Natural killer cell (primary cell): ENCODE data around the gene SPATA32. TPM values are rescaled to one million over a fixed set of nuclear protein-coding genes. Genes with fewer than 3 reads are reported as not detected.
A peak's percentile ranks its signal among the peaks of the same experiment; 100 is the strongest.

Experiments used
- ATAC-seq, 3 donors: fragments of 150-1000 bp in 2 of 3; fragments of 200-7000 bp in 1 of 3; cut with Tn5 transposase; 1 replicate in 1 of 3; 2 replicates in 2 of 3; pipeline ENCODE4 v1.10.0; 2021; ENCODE audit warnings: mild to moderate bottlenecking in 2 of 3, moderate library complexity in 2 of 3
- DNase-seq, 2 donors: peaks; one replicate each; pipeline versions ENCODE4 v3.0.0 to v3.0.0-alpha.2; 2013 to 2021; ENCODE audit warnings: mixed read lengths in 1 of 2
- H3K27ac ChIP-seq: one replicate; pipeline ENCODE4 v1.5.1; 2013; ENCODE audit warnings: mild to moderate bottlenecking, low read length
- H3K27me3 ChIP-seq: one replicate; pipeline ENCODE4 v1.6.1; 2013; ENCODE audit warnings: low read length; ENCODE audit not compliant: control insufficient read depth, insufficient read depth
- H3K36me3 ChIP-seq: one replicate; pipeline ENCODE4 v1.6.1; 2013; ENCODE audit warnings: low read length; ENCODE audit not compliant: control insufficient read depth, insufficient read depth
- H3K4me1 ChIP-seq: one replicate; pipeline ENCODE4 v1.6.1; 2013; ENCODE audit warnings: low read length; ENCODE audit not compliant: control insufficient read depth, insufficient read depth
- H3K4me3 ChIP-seq: one replicate; pipeline ENCODE4 v1.5.1; 2013; ENCODE audit warnings: low read length
- H3K9me3 ChIP-seq: one replicate; pipeline ENCODE4 v1.6.1; 2013; ENCODE audit warnings: low read length; ENCODE audit not compliant: control insufficient read depth, insufficient read depth
- H3K27ac Mint-ChIP-seq, 2 donors: one replicate each; pipeline ENCODE4 v1.8.0; 2022; ENCODE audit warnings: mild to moderate bottlenecking in 2 of 2, mixed read lengths in 2 of 2, moderate library complexity in 1 of 2
- H3K27me3 Mint-ChIP-seq, 2 donors: one replicate each; pipeline ENCODE4 v1.8.0; 2022; ENCODE audit warnings: low read depth in 2 of 2, mixed read lengths in 2 of 2
- H3K36me3 Mint-ChIP-seq: one replicate; pipeline ENCODE4 v1.8.0; 2022; ENCODE audit warnings: mixed read lengths
- H3K4me1 Mint-ChIP-seq, 2 donors: one replicate each; pipeline ENCODE4 v1.8.0; 2022; ENCODE audit warnings: mixed read lengths in 2 of 2
- H3K4me3 Mint-ChIP-seq: one replicate; pipeline ENCODE4 v1.8.0; 2022; ENCODE audit warnings: mild to moderate bottlenecking, moderate library complexity, mixed read lengths
- H3K9me3 Mint-ChIP-seq, 2 donors: one replicate each; pipeline ENCODE4 v1.8.0; 2022; ENCODE audit warnings: mixed read lengths in 2 of 2
- WGBS: methylation state at CpG from one replicate; pipeline ENCODE4 v1.1.7; 2013; ENCODE audit warnings: missing lambda C conversion rate; ENCODE audit not compliant: insufficient coverage; 5-methylcytosine and 5-hydroxymethylcytosine counted together
- intact Hi-C: fragments of 100-400 bp; cut with micrococcal nuclease; formaldehyde crosslinking; loops from one replicate; pipeline ENCODE4 v1.14.2; 2022
- total RNA-seq, 4 donors: library from RNA; stranded (reverse); fragments of 120-200 nt in 1 of 4; gene quantifications; one replicate each; pipeline versions ENCODE4 v1.2.3 to v1.2.4, GENCODE V29; 2013 to 2022
- TF ChIP-seq, protein P1 (sequence below): fragments of 200-600 bp; IDR thresholded peaks from one replicate; pipeline ENCODE4 v1.8.0; 2022; ENCODE audit warnings: antibody characterized with exemption

The SPATA32 gene
- total RNA-seq, 3 donors from 2014 or later (not counting 1 experiment from before 2014, with no cell fraction given): 0.43 TPM; not detected in 2

DNA sequence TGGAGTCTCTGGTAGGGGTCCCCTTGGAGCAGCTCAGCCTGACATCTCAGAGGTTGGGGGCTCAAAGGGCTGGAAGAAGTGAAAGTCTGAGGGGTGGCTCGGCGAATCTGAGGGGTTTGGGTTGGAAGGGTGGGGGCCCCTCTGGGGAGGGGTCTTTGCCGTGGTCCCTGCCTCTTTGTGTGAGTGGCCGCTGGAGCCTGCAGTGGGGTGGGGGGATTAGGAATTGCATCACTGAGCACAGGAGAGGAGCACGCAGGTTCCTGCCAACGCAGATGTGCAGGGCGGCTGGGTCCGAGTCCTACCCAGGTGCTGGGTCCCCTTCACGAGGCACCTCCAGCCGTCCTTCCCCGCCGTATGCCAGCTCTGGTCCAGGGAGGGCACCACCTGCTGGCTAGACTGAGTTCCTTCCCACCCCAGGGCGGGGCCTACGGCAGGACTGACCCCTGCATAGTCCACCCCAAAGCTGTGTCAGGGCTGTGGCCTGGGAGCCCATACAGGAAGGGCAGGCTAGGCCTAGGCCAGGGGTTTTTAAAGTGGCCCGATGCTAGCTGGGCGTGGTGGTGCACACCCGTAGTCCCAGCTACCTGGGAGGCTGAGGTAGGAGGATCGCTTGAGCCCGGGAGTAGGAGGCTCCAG, 30.3 kb downstream of the SPATA32 start:
- Histone ChIP-seq H3K4me3 (no peak overlapping the region), H3K4me1 (peaks cover 88% of the 10 kb centered on the region), H3K27ac (peak overlapping the region; percentile 94), H3K36me3 (peaks cover 46% of the 10 kb centered on the region), H3K27me3 (no peaks in the 10 kb centered on the region), H3K9me3 (no peaks in the 10 kb centered on the region)
- 77% methylated on average over 19 of the region's 19 CpGs for WGBS
- DNase-seq (peak in 1 of 2 donors; percentile 51), ATAC-seq (no peak)
- H3K27ac Mint-ChIP-seq: peak overlapping the region; percentile 99
- no peaks in the 10 kb centered on the region for H3K27me3 Mint-ChIP-seq
- no peak overlapping the region for H3K4me3 Mint-ChIP-seq
- H3K36me3 Mint-ChIP-seq: no peaks in the 10 kb centered on the region
- H3K4me1 Mint-ChIP-seq: peaks cover 62 to 89% of the 10 kb centered on the region in 2 donors
- H3K9me3 Mint-ChIP-seq: no peaks in the 10 kb centered on the region
- TF ChIP-seq, protein P1, sequence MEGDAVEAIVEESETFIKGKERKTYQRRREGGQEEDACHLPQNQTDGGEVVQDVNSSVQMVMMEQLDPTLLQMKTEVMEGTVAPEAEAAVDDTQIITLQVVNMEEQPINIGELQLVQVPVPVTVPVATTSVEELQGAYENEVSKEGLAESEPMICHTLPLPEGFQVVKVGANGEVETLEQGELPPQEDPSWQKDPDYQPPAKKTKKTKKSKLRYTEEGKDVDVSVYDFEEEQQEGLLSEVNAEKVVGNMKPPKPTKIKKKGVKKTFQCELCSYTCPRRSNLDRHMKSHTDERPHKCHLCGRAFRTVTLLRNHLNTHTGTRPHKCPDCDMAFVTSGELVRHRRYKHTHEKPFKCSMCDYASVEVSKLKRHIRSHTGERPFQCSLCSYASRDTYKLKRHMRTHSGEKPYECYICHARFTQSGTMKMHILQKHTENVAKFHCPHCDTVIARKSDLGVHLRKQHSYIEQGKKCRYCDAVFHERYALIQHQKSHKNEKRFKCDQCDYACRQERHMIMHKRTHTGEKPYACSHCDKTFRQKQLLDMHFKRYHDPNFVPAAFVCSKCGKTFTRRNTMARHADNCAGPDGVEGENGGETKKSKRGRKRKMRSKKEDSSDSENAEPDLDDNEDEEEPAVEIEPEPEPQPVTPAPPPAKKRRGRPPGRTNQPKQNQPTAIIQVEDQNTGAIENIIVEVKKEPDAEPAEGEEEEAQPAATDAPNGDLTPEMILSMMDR: peak; percentile 15
- intact Hi-C loops: no loop called here

DNA sequence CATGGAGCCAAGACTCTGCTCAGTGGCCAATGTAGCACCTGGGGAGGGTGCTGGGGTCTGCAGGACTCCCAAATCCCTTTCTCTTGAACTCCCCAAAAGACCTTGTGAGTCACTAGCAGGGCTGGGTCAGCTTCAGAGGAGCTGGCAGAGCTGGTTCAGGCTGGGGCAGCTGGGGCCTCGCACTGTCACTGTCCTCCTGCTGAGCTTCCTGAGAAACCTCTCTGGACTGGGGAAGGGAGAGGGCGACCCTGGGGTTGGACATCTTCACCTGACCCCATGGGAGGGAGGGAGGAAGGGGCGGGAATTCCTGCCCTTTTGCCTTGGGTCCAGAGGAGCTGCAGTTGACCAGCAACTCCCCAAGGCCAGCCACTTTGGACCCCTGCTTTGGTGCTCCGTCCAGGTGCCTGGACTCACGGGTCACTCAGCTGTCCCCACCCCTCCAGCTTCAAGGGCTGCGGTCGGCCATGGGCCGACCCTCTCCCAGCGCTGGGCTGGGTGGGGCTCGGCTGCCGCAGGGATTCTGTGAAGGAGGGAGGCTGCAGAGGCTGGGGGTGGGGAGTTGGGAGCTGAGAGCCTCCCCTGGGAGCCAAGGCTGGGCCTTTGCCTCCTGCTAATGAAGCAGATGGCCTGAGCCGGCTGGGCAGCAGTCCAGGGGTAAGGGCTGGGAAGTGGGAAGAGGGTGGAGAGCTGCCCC, 31.0 kb downstream of the SPATA32 start:
- Mint-ChIP-seq H3K27ac (peak overlapping the region; percentile 99), H3K4me3 (no peak overlapping the region), H3K9me3 (no peaks in the 10 kb centered on the region), H3K36me3 (no peaks in the 10 kb centered on the region), H3K27me3 (no peaks in the 10 kb centered on the region), H3K4me1 (peaks cover 67 to 95% of the 10 kb centered on the region in 2 donors)
- Histone ChIP-seq H3K27ac (peak overlapping the region; percentile 94), H3K4me1 (peaks cover 91% of the 10 kb centered on the region), H3K27me3 (no peaks in the 10 kb centered on the region), H3K9me3 (no peaks in the 10 kb centered on the region), H3K36me3 (peaks cover 39% of the 10 kb centered on the region), H3K4me3 (no peak overlapping the region)
- ATAC-seq: no peak
- 79% methylated on average over 12 of the region's 12 CpGs for WGBS
- intact Hi-C loops: no loop called here
- TF ChIP-seq, protein P1: no peak
- DNase-seq: peak in 1 of 2 donors; percentile 17

DNA sequence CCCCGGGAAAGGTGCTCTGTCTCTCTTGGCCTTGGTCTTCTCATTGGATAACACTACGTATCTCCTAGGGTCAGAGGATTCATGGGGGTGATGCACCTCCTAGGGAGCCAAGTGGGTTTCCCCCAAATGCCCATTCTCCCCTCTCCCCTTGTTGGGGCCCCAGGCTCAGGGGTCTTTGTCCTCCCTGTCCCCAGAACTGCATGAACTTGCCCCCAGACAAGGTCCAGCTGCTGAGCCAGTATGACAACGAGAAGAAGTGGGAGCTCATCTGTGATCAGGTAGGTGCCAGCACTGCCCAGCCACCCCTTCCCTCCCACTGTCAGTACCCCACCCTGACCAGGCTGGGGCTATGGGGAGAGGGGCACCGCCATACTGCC, 31.5 kb downstream of the SPATA32 start:
- no peaks in the 10 kb centered on the region for H3K27me3 ChIP-seq
- peak overlapping the region; percentile 50 for H3K4me3 Mint-ChIP-seq
- peaks cover 91% of the 10 kb centered on the region for H3K4me1 ChIP-seq
- no peaks in the 10 kb centered on the region for H3K27me3 Mint-ChIP-seq
- H3K9me3 Mint-ChIP-seq: no peaks in the 10 kb centered on the region
- WGBS: 76% methylated on average over 4 of the region's 4 CpGs
- H3K36me3 ChIP-seq: peaks cover 34% of the 10 kb centered on the region
- DNase-seq: no peak
- peak overlapping the region; percentile 94 for H3K27ac ChIP-seq
- peaks cover 69 to 95% of the 10 kb centered on the region in 2 donors for H3K4me1 Mint-ChIP-seq
- H3K27ac Mint-ChIP-seq: peak overlapping the region; percentile 99
- H3K36me3 Mint-ChIP-seq: no peaks in the 10 kb centered on the region
- ATAC-seq: no peak
- no peaks in the 10 kb centered on the region for H3K9me3 ChIP-seq
- TF ChIP-seq, protein P1: no peak
- H3K4me3 ChIP-seq: no peak overlapping the region
- intact Hi-C loops: no loop called here
